Natural killer cell (primary cell): ENCODE results near the gene SYT11. TPM values are rescaled to one million over a fixed set of nuclear protein-coding genes. Genes with fewer than 3 reads are reported as not detected.
A peak's percentile ranks its signal among the peaks of the same experiment; 100 is the strongest.

Experiments used
- ATAC-seq, 3 donors: fragments of 150-1000 bp in 2 of 3; fragments of 200-7000 bp in 1 of 3; cut with Tn5 transposase; 1 replicate in 1 of 3; 2 replicates in 2 of 3; pipeline ENCODE4 v1.10.0; 2021; ENCODE audit warnings: mild to moderate bottlenecking in 2 of 3, moderate library complexity in 2 of 3
- DNase-seq, 2 donors: peaks; one replicate each; pipeline versions ENCODE4 v3.0.0 to v3.0.0-alpha.2; 2013 to 2021; ENCODE audit warnings: mixed read lengths in 1 of 2
- H3K27ac ChIP-seq: one replicate; pipeline ENCODE4 v1.5.1; 2013; ENCODE audit warnings: mild to moderate bottlenecking, low read length
- H3K27me3 ChIP-seq: one replicate; pipeline ENCODE4 v1.6.1; 2013; ENCODE audit warnings: low read length; ENCODE audit not compliant: control insufficient read depth, insufficient read depth
- H3K36me3 ChIP-seq: one replicate; pipeline ENCODE4 v1.6.1; 2013; ENCODE audit warnings: low read length; ENCODE audit not compliant: control insufficient read depth, insufficient read depth
- H3K4me1 ChIP-seq: one replicate; pipeline ENCODE4 v1.6.1; 2013; ENCODE audit warnings: low read length; ENCODE audit not compliant: control insufficient read depth, insufficient read depth
- H3K4me3 ChIP-seq: one replicate; pipeline ENCODE4 v1.5.1; 2013; ENCODE audit warnings: low read length
- H3K9me3 ChIP-seq: one replicate; pipeline ENCODE4 v1.6.1; 2013; ENCODE audit warnings: low read length; ENCODE audit not compliant: control insufficient read depth, insufficient read depth
- H3K27ac Mint-ChIP-seq, 2 donors: one replicate each; pipeline ENCODE4 v1.8.0; 2022; ENCODE audit warnings: mild to moderate bottlenecking in 2 of 2, mixed read lengths in 2 of 2, moderate library complexity in 1 of 2
- H3K27me3 Mint-ChIP-seq, 2 donors: one replicate each; pipeline ENCODE4 v1.8.0; 2022; ENCODE audit warnings: low read depth in 2 of 2, mixed read lengths in 2 of 2
- H3K36me3 Mint-ChIP-seq: one replicate; pipeline ENCODE4 v1.8.0; 2022; ENCODE audit warnings: mixed read lengths
- H3K4me1 Mint-ChIP-seq, 2 donors: one replicate each; pipeline ENCODE4 v1.8.0; 2022; ENCODE audit warnings: mixed read lengths in 2 of 2
- H3K4me3 Mint-ChIP-seq: one replicate; pipeline ENCODE4 v1.8.0; 2022; ENCODE audit warnings: mild to moderate bottlenecking, moderate library complexity, mixed read lengths
- H3K9me3 Mint-ChIP-seq, 2 donors: one replicate each; pipeline ENCODE4 v1.8.0; 2022; ENCODE audit warnings: mixed read lengths in 2 of 2
- CTCF ChIP-seq: fragments of 200-600 bp; IDR thresholded peaks from one replicate; pipeline ENCODE4 v1.8.0; 2022; ENCODE audit warnings: antibody characterized with exemption
- WGBS: methylation state at CpG from one replicate; pipeline ENCODE4 v1.1.7; 2013; ENCODE audit warnings: missing lambda C conversion rate; ENCODE audit not compliant: insufficient coverage; 5-methylcytosine and 5-hydroxymethylcytosine counted together
- intact Hi-C: fragments of 100-400 bp; cut with micrococcal nuclease; formaldehyde crosslinking; loops from one replicate; pipeline ENCODE4 v1.14.2; 2022
- total RNA-seq, 4 donors: library from RNA; stranded (reverse); fragments of 120-200 nt in 1 of 4; gene quantifications; one replicate each; pipeline versions ENCODE4 v1.2.3 to v1.2.4, GENCODE V29; 2013 to 2022

SYT11 gene
- total RNA-seq, 3 donors from 2014 or later (not counting 1 experiment from before 2014, with no cell fraction given) = 38.1 to 42.8 (median 39.8) TPM

- Histone ChIP-seq H3K4me3 (no peak overlapping the region), H3K27ac (no peak overlapping the region), H3K4me1 (no peaks in the 10 kb centered on the region), H3K9me3 (no peaks in the 10 kb centered on the region), H3K27me3 (no peaks in the 10 kb centered on the region), H3K36me3 (peaks cover 83% of the 10 kb centered on the region)
- H3K27me3 Mint-ChIP-seq = no peaks in the 10 kb centered on the region
- no peak for DNase-seq
- ATAC-seq = no peak
- WGBS = 100% methylated on average over 2 of the region's 2 CpGs
- no peak overlapping the region for H3K27ac Mint-ChIP-seq
- H3K36me3 Mint-ChIP-seq = peaks cover 27% of the 10 kb centered on the region
- peaks cover 0 to 6% of the 10 kb centered on the region in 2 donors for H3K4me1 Mint-ChIP-seq
- H3K9me3 Mint-ChIP-seq = no peaks in the 10 kb centered on the region
- TF ChIP-seq CTCF = no peak
- H3K4me3 Mint-ChIP-seq = no peak overlapping the region
- intact Hi-C loops = no loop called here
Observed at GRCh38 chr1:155919801-155920200, 60.4 kb downstream of the SYT11 start.

- peaks cover 24% of the 10 kb centered on the region for H3K36me3 Mint-ChIP-seq
- H3K27ac Mint-ChIP-seq = no peak overlapping the region
- H3K27me3 Mint-ChIP-seq = no peaks in the 10 kb centered on the region
- intact Hi-C loops = no loop called here
- no peaks in the 10 kb centered on the region for H3K4me1 ChIP-seq
- ATAC-seq = no peak
- H3K36me3 ChIP-seq = peaks cover 84% of the 10 kb centered on the region
- H3K4me3 Mint-ChIP-seq = no peak overlapping the region
- H3K4me3 ChIP-seq = no peak overlapping the region
- no peak overlapping the region for H3K27ac ChIP-seq
- no peaks in the 10 kb centered on the region for H3K27me3 ChIP-seq
- no peak for DNase-seq
- no peaks in the 10 kb centered on the region for H3K9me3 Mint-ChIP-seq
- H3K4me1 Mint-ChIP-seq = peaks cover 0 to 6% of the 10 kb centered on the region in 2 donors
- WGBS = 96% methylated on average over 3 of the region's 3 CpGs
- TF ChIP-seq CTCF = no peak
- no peaks in the 10 kb centered on the region for H3K9me3 ChIP-seq
Observed at GRCh38 chr1:155920717-155921116, 61.4 kb downstream of the SYT11 start.

GRCh38 chr1:155925506-155925905, 66.1 kb downstream of the SYT11 start:
- 95% methylated on average over 2 of the region's 2 CpGs for WGBS

More at GRCh38 chr1:155925506-155925905, 66.1 kb downstream of the SYT11 start:
- Histone ChIP-seq H3K4me3 (no peak overlapping the region), H3K4me1 (no peaks in the 10 kb centered on the region), H3K27ac (no peak overlapping the region), H3K9me3 (no peaks in the 10 kb centered on the region), H3K27me3 (no peaks in the 10 kb centered on the region), H3K36me3 (peaks cover 78% of the 10 kb centered on the region)
- intact Hi-C loops = no loop called here
- Mint-ChIP-seq H3K4me3 (no peak overlapping the region), H3K4me1 (peaks cover 10 to 16% of the 10 kb centered on the region in 2 donors), H3K27me3 (no peaks in the 10 kb centered on the region), H3K9me3 (no peaks in the 10 kb centered on the region), H3K27ac (peak overlapping the region in 1 of 2 donors; percentile 10), H3K36me3 (peaks cover 24% of the 10 kb centered on the region)
- DNase-seq (no peak), ATAC-seq (no peak)
- no peak for TF ChIP-seq CTCF
